Common myeloid progenitor, CD34-positive (primary cell): ENCODE measurements around the gene ESR2. TPM values are rescaled to one million over a fixed set of nuclear protein-coding genes. Genes with fewer than 3 reads are reported as not detected.

Source experiments
- CTCF ChIA-PET: fragments of 350-600 bp; sonication (Branson Sonifier 250); formaldehyde crosslinking; loops from one replicate; lab custom pipeline; 2021; ENCODE audit warnings: antibody characterized with exemption; lab: Charles Lee
- POLR2A ChIA-PET: fragments of 350-600 bp; sonication (Branson Sonifier 250); formaldehyde crosslinking; loops from one replicate; lab custom pipeline; 2021; ENCODE audit warnings: antibody characterized with exemption; lab: Charles Lee
- DNase-seq, 3 donors: peaks; one replicate each; pipeline versions ENCODE4 v3.0.0 to v3.0.0-alpha.2; 2013
- H3K27ac ChIP-seq, 2 experiments: 1 replicate in 1 of 2; 2 replicates in 1 of 2; pipeline ENCODE4 v1.7.0; 2013; ENCODE audit warnings: inconsistent platforms in 2 of 2, low read length in 2 of 2, mild to moderate bottlenecking in 2 of 2, low read depth in 1 of 2, moderate library complexity in 1 of 2; ENCODE audit not compliant: severe bottlenecking in 2 of 2, insufficient read depth in 1 of 2, poor library complexity in 1 of 2
- H3K27me3 ChIP-seq, 5 experiments: replicated peaks in 2 of 5; 1 replicate in 3 of 5; 2 replicates in 2 of 5; pipeline versions ENCODE4 v1.6.1 to v1.7.0; 2013; ENCODE audit warnings: low read length in 4 of 5, mild to moderate bottlenecking in 2 of 5, moderate library complexity in 2 of 5, inconsistent platforms in 1 of 5; ENCODE audit not compliant: insufficient read depth in 5 of 5, control insufficient read depth in 4 of 5
- H3K36me3 ChIP-seq, 4 experiments: 1 replicate in 2 of 4; 2 replicates in 2 of 4; pipeline versions ENCODE4 v1.6.1 to v1.7.0; 2013; ENCODE audit warnings: low read length in 3 of 4, control low read depth in 1 of 4, mild to moderate bottlenecking in 1 of 4; ENCODE audit not compliant: control insufficient read depth in 4 of 4, insufficient read depth in 4 of 4
- H3K4me1 ChIP-seq, 4 experiments: 1 replicate in 3 of 4; 2 replicates in 1 of 4; pipeline versions ENCODE4 v1.6.1 to v1.7.1; 2013; ENCODE audit warnings: low read length in 3 of 4, mild to moderate bottlenecking in 3 of 4, control low read depth in 1 of 4, inconsistent platforms in 1 of 4, moderate library complexity in 1 of 4; ENCODE audit not compliant: control insufficient read depth in 4 of 4, insufficient read depth in 4 of 4; ENCODE audit errors: control extremely low read depth in 1 of 4
- H3K4me3 ChIP-seq, 7 experiments: 1 replicate in 4 of 7; 2 replicates in 3 of 7; pipeline versions ENCODE4 v1.5.1 to v1.7.0; 2013; ENCODE audit warnings: mild to moderate bottlenecking in 7 of 7, low read length in 6 of 7, moderate library complexity in 6 of 7, inconsistent platforms in 2 of 7, low read depth in 2 of 7, control low read depth in 1 of 7; ENCODE audit not compliant: insufficient read depth in 4 of 7, control insufficient read depth in 1 of 7; ENCODE audit errors: extremely low read depth in 1 of 7
- H3K9me3 ChIP-seq, 5 experiments: 1 replicate in 4 of 5; 2 replicates in 1 of 5; pipeline versions ENCODE4 v1.6.1 to v1.7.1; 2013; ENCODE audit warnings: low read length in 4 of 5, mild to moderate bottlenecking in 2 of 5, inconsistent platforms in 1 of 5, low read depth in 1 of 5, moderate library complexity in 1 of 5; ENCODE audit not compliant: control insufficient read depth in 4 of 5, insufficient read depth in 2 of 5; ENCODE audit errors: control extremely low read depth in 1 of 5
- WGBS: methylation state at CpG from one replicate; pipeline ENCODE4 v1.1.5; 2013; ENCODE audit not compliant: insufficient coverage; 5-methylcytosine and 5-hydroxymethylcytosine counted together
- polyA plus RNA-seq: library from polyadenylated mRNA; unstranded; fragments of 120-200 nt; gene quantifications from one replicate; pipeline ENCODE4 v1.2.1, GENCODE V29; 2013

The ESR2 gene
- 1.3 TPM for polyA plus RNA-seq

GRCh38 chr14:64293976-64294671 is at the start of gene ESR2:
Gene ESR2, minus strand, starts transcription at chr14:64294371. Its CDS starts 11,386 bp downstream, at chr14:64282985.
- no peaks in the 10 kb centered on the region for H3K36me3 ChIP-seq
- no peaks in the 10 kb centered on the region for H3K9me3 ChIP-seq
- CTCF ChIA-PET = interaction anchor here (1.0 to 7.8 kb wide), 19 partner anchors 9 to 437 kb away, joined by 3 to 87 read pairs (median 7); no protein-coding TSS in a partner anchor
- no peak within 1 kb of the TSS for H3K27ac ChIP-seq
- WGBS = 1% methylated on average over 46 of the region's 49 CpGs
- DNase-seq = peak; percentile 70 to 86 (median 79)
- H3K4me3 ChIP-seq = peak within 1 kb of the TSS; percentile 44 to 82 (median 56)
- H3K4me1 ChIP-seq = peaks cover 3 to 22% (median 13%) of the 10 kb centered on the region in 4 experiments
- H3K27me3 ChIP-seq = peaks cover 0 to 15% (median 3%) of the 10 kb centered on the region in 5 experiments
- POLR2A ChIA-PET = no interaction called here

- POLR2A ChIA-PET = no interaction called here
- Histone ChIP-seq H3K4me3 (no peak overlapping the region), H3K36me3 (no peaks in the 10 kb centered on the region), H3K27ac (no peak overlapping the region), H3K27me3 (no peaks in the 10 kb centered on the region), H3K9me3 (peaks cover 0 to 9% (median 3%) of the 10 kb centered on the region in 5 experiments), H3K4me1 (peaks cover 8 to 21% (median 13%) of the 10 kb centered on the region in 4 experiments)
- DNase-seq = peak; percentile 1 to 27 (median 4)
- CTCF ChIA-PET = interaction anchor here (0.8 to 9.1 kb wide), 2 partner anchors 13 to 137 kb away, joined by 3 to 66 read pairs; no protein-coding TSS in a partner anchor
- WGBS = 98% methylated on average over 4 of the region's 8 CpGs
Measured at GRCh38 chr14:64340560-64341196, 46.5 kb upstream of the ESR2 start.

- ChIA-PET CTCF (interaction anchor here (0.7 to 1.0 kb wide), 2 partner anchors 131 to 354 kb away, joined by 3 read pairs; no protein-coding TSS in a partner anchor), POLR2A (interaction anchor here (0.7 kb wide), 1 partner anchor 165 kb away, joined by 3 read pairs; the partner anchor contains the start of genes ZBTB1 and ZBTB25)
- H3K27ac ChIP-seq = peak overlapping the region in 1 of 2 experiments; percentile 47
- H3K9me3 ChIP-seq = peaks cover 0 to 9% (median 3%) of the 10 kb centered on the region in 5 experiments
- H3K4me3 ChIP-seq = peak overlapping the region; percentile 60 to 92 (median 86)
- H3K36me3 ChIP-seq = no peaks in the 10 kb centered on the region
- H3K27me3 ChIP-seq = no peaks in the 10 kb centered on the region
- peaks cover 8 to 21% (median 13%) of the 10 kb centered on the region in 4 experiments for H3K4me1 ChIP-seq
- WGBS = 1% methylated on average over 34 of the region's 49 CpGs
- peak; percentile 95 to 98 (median 97) for DNase-seq
Measured at GRCh38 chr14:64338616-64339316, 44.6 kb upstream of the ESR2 start.

GRCh38 chr14:64337888-64338615 is 43.9 kb upstream of the ESR2 start:
- WGBS = 0% methylated on average over 38 of the region's 49 CpGs
- Histone ChIP-seq H3K4me1 (peaks cover 8 to 21% (median 13%) of the 10 kb centered on the region in 4 experiments), H3K9me3 (peaks cover 0 to 9% (median 3%) of the 10 kb centered on the region in 5 experiments), H3K27me3 (no peaks in the 10 kb centered on the region), H3K4me3 (peak overlapping the region; percentile 60 to 92 (median 86)), H3K36me3 (no peaks in the 10 kb centered on the region), H3K27ac (peak overlapping the region; percentile 46 to 73)
- peak; percentile 71 to 88 (median 82) for DNase-seq
- ChIA-PET CTCF (interaction anchor here (0.7 to 1.0 kb wide), 4 partner anchors 10 to 354 kb away, joined by 3 to 4 read pairs (median 3); no protein-coding TSS in a partner anchor), POLR2A (interaction anchor here (0.7 kb wide), 1 partner anchor 166 kb away, joined by 3 read pairs; the partner anchor contains the start of genes ZBTB1 and ZBTB25)

- ChIA-PET CTCF (no interaction called here), POLR2A (no interaction called here)
- no peak for DNase-seq
- no peak overlapping the region for H3K4me3 ChIP-seq
- H3K36me3 ChIP-seq = no peaks in the 10 kb centered on the region
- 100% methylated on average over 2 of the region's 3 CpGs for WGBS
- no peaks in the 10 kb centered on the region for H3K27me3 ChIP-seq
- H3K27ac ChIP-seq = no peak overlapping the region
- H3K9me3 ChIP-seq = no peaks in the 10 kb centered on the region
- no peaks in the 10 kb centered on the region for H3K4me1 ChIP-seq
Measured at GRCh38 chr14:64329149-64329548, 35.0 kb upstream of the ESR2 start.

- no peak for DNase-seq
- Histone ChIP-seq H3K9me3 (no peaks in the 10 kb centered on the region), H3K4me3 (no peak overlapping the region), H3K27ac (no peak overlapping the region), H3K36me3 (no peaks in the 10 kb centered on the region), H3K4me1 (no peaks in the 10 kb centered on the region), H3K27me3 (no peaks in the 10 kb centered on the region)
- CTCF ChIA-PET = no interaction called here
- POLR2A ChIA-PET = no interaction called here
- 95% methylated on average over 2 of the region's 2 CpGs for WGBS
Measured at GRCh38 chr14:64326502-64326901, 32.3 kb upstream of the ESR2 start.
